LNCAP (cell line): ENCODE results near the gene DFFB.

ENCODE experiments used
- CTCF ChIP-seq: fragments of 450-650 bp; IDR thresholded peaks from 2 replicates; pipeline ENCODE4 v1.5.1; 2017; ENCODE audit warnings: mild to moderate bottlenecking

Gene DFFB

GRCh38 chr1:3886106-3886670 is 28.9 kb downstream of the DFFB start:
- no peak for TF ChIP-seq CTCF

GRCh38 chr1:3886691-3887090 is 29.4 kb downstream of the DFFB start:
- TF ChIP-seq CTCF, result no peak

- TF ChIP-seq CTCF, result no peak
Measured at GRCh38 chr1:3888301-3888700, 31.0 kb downstream of the DFFB start.

- TF ChIP-seq CTCF, result no peak
Measured at GRCh38 chr1:3889936-3890335, 32.7 kb downstream of the DFFB start.

GRCh38 chr1:3890389-3891328 is 33.4 kb downstream of the DFFB start:
- no peak for TF ChIP-seq CTCF

- TF ChIP-seq CTCF, result no peak
Measured at GRCh38 chr1:3891329-3891865, 34.1 kb downstream of the DFFB start.

- no peak for TF ChIP-seq CTCF
Measured at GRCh38 chr1:3892748-3893147, 35.5 kb downstream of the DFFB start.
